GM12891 (cell line): ENCODE results near the gene CYGB.

ENCODE experiments used
- DNase-seq: peaks from one replicate; pipeline ENCODE4 v3.0.0; 2011; ENCODE audit warnings: low spot score; ENCODE audit not compliant: insufficient read length
- FAIRE-seq: peaks from 2 replicates; lab custom pipeline; 2011; peaks lifted over from hg19 to GRCh38; lab: Jason Lieb, UNC
- PAX5 ChIP-seq: IDR thresholded peaks from 2 replicates; pipeline ENCODE4 v1.6.1; 2011; ENCODE audit warnings: low read length, moderate library complexity, mild to moderate bottlenecking; ENCODE audit not compliant: insufficient read depth, severe bottlenecking
- POLR2A ChIP-seq: IDR thresholded peaks from 2 replicates; pipeline ENCODE4 v1.6.1; 2011; ENCODE audit warnings: low read depth, low read length, control low read depth
- POLR2AphosphoS5 ChIP-seq: IDR thresholded peaks from 2 replicates; pipeline ENCODE4 v1.6.1; 2011; ENCODE audit warnings: low read depth, low read length, control low read depth
- POU2F2 ChIP-seq: IDR thresholded peaks from 2 replicates; pipeline ENCODE4 v1.6.1; 2011; ENCODE audit warnings: low read depth, mild to moderate bottlenecking, control low read depth, low read length, moderate library complexity
- SPI1 ChIP-seq: IDR thresholded peaks from 2 replicates; pipeline ENCODE4 v1.6.1; 2011; ENCODE audit warnings: low read depth, low read length, control low read depth
- TAF1 ChIP-seq: IDR thresholded peaks from 2 replicates; pipeline ENCODE4 v1.6.1; 2011; ENCODE audit warnings: low read depth, low read length, control low read depth

Gene CYGB

DNA sequence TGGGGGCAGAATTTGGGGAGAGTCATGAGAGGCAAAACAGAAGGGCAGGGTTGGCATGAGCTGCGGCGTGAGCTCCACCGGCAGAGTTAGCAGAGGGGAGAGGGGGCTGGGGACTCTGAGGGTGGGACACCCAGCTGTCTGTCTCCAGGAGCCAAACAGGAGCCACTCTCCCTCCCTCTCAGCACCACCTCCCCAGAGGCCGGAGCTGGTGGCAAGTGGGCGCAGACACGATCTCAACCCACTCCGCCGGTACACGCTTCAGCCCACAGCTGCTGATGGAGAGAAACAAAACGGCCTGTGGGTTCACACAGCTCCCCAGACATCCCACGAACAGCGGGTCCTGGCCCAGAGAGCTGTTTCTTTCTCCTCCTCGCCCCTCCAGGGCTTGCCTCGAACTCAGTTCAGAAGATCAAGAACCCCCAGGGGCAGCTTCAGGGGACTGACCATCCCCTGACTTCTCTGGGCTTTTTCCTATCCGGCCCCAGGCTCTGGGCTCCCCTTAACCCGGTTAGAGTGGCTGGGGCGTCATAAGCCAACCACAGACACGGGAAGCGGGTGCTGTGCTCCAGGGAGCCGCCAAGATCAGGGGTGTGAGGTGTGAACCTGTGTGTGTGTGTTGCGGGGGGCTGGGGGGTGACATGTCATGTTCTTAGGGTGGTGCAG, 43.9 kb downstream of the CYGB start:
- no peak for FAIRE-seq
- TF ChIP-seq POLR2AphosphoS5 (no peak), PAX5 (no peak), POLR2A (no peak), POU2F2 (no peak), SPI1 (no peak), TAF1 (no peak)
- no peak for DNase-seq

DNA sequence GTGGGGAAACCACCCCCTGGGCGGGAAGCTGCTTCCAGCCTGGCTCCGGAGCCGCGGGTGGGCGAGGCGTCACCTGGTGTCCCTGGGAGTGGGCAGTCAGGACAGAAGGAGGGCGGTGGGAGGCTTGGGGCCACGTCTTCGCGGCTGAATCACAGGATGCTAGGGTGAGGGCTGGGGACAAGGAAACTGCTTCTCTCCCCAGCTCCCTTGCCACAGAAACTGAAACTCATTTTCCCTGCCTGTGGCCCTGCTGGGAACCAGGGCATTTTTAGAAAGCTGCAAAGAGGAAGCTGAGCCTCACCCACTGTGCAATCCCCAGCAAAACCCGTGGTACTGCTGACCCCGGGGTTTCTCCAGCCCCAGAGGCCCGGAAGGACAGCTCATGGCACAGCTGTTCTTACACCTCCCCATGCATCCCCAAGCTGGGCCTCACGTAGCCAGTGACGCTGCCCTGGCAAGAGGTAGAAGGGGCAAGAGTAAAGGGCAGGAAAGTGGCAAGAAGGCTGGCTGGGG, 44.5 kb downstream of the CYGB start:
- FAIRE-seq (no peak), DNase-seq (peak; percentile 45)
- TF ChIP-seq PAX5 = no peak
- TF ChIP-seq SPI1 = 0 out of 2 replicates have a peak, but pooled peaks have one; percentile 1

DNA sequence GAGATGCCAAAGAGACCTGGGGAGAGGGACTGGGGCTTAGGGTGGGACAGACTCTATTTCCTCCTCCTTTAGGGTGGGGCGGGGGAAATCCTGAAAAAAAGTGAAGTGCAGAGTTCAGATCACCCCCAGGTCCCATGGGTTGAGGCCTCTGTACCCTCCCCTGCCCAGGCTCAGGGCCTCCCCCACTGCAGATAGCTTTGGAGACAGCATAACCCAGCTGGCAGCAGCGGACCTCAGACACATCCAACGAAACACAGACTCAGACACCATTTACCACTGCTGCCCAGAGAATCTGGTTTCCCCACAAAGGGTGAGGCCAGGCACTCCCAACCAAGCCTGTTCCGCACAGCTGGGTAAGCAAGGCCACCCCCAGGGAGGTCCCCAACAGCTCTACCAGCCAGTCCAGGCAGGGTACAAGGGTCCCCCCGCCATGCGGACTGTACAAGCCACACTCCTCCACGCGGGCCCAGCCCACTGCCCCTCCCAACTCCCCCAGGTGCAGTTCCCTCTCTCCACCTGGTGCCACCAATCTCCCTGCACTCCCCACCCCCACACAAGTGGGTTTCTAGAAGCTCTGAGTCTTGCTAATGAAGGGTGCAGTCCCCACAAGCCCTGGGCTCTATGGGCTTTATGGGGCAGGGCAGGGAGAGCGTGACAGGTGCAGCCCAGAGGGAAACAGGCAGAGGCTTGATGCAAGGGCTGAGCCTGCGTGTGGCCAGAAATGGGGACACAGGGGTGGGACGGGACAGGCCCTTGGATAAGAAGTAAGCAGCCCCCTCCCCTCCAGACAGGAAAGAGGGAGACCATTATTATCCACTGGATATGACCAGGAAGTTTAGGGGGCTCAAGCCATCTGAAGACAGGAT, 45.2 kb downstream of the CYGB start:
- FAIRE-seq (peak; percentile 95), DNase-seq (peak; percentile 51)
- TF ChIP-seq POU2F2 (no peak), POLR2AphosphoS5 (no peak), PAX5 (no peak), SPI1 (0 out of 2 replicates have a peak, but pooled peaks have one; percentile 8), POLR2A (no peak)

DNA sequence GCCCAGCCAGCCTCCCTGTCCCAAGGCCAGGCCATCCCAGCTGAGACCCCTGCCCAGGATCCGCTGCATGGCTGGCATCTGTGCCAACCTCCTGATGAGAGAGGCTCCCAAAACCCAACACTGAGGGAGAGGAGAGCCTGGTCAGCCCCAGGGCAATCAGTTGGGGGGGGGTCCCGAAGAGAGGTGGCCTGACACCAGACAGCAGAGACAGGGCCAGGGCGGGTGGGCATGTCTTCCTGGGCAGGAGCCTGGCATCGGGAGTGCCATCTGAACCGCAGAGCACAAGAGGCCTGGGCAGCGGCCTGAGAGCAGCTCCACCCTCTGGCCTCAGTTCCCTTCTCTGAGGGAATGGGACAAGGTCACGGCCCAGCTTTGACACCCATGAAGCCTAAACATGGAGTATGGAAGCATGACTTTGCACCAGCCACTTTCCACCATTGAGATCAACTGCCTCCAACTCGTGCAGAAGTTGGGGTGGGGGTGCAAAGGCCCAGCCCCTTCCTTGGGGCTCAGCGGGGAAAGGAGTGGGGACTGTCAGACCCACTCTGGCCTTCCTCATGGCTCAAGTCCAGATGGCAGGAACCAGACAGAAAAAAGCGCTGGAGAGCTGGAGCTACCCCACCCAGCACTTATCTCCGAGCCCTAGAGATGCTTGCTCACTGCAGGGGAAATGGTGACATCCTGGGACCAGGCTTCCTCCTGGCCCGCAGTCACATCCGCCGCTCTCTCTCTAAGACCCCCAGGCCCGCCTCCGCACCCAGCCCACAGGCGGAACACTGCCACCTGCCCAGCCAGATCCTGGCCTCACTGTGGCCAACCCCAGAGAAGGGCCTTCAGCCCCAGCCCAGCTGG, 46.0 kb downstream of the CYGB start:
- FAIRE-seq (peak; percentile 58), DNase-seq (no peak)
- TF ChIP-seq POLR2A = no peak
- no peak for TF ChIP-seq PAX5
- no peak for TF ChIP-seq POU2F2
- no peak for TF ChIP-seq POLR2AphosphoS5
- no peak for TF ChIP-seq TAF1
- TF ChIP-seq SPI1 = no peak

DNA sequence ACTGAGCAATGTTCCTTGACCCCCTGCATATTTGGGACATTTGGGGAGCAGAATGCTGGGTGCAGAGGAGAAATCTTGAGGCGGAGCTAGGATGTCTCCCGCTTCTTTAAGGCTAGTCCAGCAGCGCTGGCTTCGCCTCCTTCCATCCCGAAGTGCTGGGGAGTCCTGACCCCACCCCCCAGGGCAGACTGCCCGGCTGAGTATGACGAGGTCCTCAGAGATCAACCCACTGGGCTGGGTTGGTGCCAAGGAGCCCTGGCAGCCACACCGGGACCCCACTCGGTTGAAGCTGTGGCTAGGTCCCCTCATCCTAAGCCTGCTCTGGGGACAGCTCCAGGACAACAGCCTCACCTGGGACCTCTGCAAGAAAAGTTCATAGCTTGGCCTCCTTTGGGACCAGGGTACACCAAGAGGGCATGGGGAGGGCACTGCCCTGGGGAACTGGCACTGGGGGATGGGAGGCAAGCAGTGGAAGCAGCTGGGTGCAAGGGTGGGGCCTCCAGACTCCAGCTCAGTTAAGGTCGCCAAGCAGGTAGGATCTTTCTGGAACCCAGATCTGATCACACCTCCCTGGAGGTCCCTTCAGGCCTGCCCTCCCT, 47.3 kb downstream of the CYGB start:
- DNase-seq = no peak
- no peak for FAIRE-seq
- no peak for TF ChIP-seq SPI1
- TF ChIP-seq POLR2A = no peak
- no peak for TF ChIP-seq PAX5
- no peak for TF ChIP-seq POU2F2
- no peak for TF ChIP-seq POLR2AphosphoS5
- TF ChIP-seq TAF1 = no peak

DNA sequence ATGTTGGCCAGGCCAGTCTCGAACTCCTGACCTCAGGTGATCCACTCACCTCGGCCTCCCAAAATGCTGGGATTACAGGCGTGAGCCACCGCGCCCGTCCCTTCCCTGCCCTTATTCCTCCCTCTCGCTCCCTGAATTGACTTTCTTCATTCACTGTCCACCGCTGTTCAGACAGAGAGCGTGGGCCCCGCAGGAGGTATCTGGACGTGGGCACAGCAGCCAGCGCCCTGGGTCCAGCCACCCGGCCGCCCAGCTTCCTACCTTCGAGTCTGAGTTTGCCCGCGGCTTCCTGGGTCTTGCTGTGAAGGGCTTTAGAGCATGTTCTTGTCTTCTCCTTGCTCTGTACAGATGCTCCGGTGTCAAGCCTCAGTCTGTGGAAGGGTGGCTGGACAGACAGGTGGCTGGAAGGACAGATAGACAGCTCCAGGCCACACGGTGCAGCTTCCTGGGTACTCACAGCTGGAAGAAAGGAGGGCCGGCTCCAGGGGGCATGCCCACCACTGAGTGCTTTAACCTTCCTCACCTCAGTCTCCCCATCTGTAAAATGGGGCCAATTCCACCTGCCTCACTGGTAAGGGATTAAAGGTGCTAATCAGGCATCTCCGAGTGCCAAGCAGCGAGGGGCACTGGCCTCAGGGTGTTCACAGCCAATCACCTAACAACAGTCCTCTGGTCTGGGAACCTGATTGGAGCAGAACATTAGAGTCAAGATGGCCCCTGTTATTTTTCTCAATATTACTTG, 49.9 kb downstream of the CYGB start:
- TF ChIP-seq POLR2A = no peak
- TF ChIP-seq POLR2AphosphoS5 = no peak
- no peak for TF ChIP-seq POU2F2
- no peak for TF ChIP-seq TAF1
- no peak for TF ChIP-seq SPI1
- no peak for TF ChIP-seq PAX5
- DNase-seq (no peak), FAIRE-seq (no peak)

DNA sequence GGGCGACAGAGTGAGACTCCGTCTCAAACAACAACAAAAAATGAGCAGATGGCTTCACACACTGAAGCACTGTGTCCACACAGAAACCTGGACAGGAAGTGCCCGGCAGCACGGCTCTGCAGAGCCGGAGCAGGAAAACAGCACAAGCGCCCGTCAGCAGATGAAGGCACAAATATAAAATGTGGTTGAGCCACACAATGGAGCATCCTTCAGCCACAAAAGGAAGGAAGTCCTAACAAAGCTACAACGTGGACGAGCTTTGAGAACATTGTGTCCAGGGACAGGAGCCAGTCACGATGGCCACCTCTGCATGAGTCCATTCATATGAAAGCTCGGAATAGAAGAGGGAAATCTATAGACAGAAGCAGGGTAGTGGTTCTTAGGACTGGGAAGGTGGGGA, 51.9 kb downstream of the CYGB start:
- DNase-seq = no peak
- TF ChIP-seq POLR2AphosphoS5 = no peak
- TF ChIP-seq POU2F2 = no peak
- TF ChIP-seq TAF1 = no peak
- no peak for TF ChIP-seq POLR2A
- no peak for TF ChIP-seq SPI1
- TF ChIP-seq PAX5 = no peak
- FAIRE-seq = peak; percentile 63

DNA sequence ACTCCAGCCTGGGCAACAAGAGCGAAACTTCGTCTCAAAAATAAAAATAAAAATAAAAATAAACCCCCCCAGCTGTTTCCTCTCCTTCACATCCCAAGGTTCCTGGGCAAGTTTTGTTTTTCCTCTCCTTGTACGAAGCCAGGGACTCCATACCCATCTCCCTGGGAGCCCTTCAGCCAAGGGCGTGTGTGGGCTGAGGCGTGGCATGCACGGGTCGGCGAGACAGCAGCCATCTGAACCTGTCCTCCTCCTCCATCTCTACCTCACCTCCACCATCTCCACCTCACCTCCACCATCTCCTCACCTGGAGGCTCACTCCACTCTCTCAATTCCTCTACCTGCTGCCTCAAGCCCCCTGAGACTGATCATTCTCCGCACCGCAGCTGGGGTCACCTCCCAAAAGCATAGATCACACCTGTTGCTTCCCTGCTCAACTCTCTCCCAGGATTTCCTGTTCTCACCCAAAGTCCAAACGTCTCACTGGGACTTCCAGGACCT, 53.2 kb downstream of the CYGB start:
- DNase-seq = no peak
- no peak for TF ChIP-seq TAF1
- TF ChIP-seq POLR2AphosphoS5 = no peak
- no peak for TF ChIP-seq POLR2A
- no peak for TF ChIP-seq POU2F2
- TF ChIP-seq SPI1 = no peak
- TF ChIP-seq PAX5 = no peak
- peak; percentile 31 for FAIRE-seq
